ENCODE results near the gene NTN5. TPM values are rescaled to one million over a fixed set of nuclear protein-coding genes. Genes with fewer than 3 reads are reported as not detected.

NTN5 gene
- total and polyA plus RNA-seq, 9 of the 15 experiments (the other 6 are each of a cell fraction or from before 2014, with no cell fraction given), result not detected

DNA sequence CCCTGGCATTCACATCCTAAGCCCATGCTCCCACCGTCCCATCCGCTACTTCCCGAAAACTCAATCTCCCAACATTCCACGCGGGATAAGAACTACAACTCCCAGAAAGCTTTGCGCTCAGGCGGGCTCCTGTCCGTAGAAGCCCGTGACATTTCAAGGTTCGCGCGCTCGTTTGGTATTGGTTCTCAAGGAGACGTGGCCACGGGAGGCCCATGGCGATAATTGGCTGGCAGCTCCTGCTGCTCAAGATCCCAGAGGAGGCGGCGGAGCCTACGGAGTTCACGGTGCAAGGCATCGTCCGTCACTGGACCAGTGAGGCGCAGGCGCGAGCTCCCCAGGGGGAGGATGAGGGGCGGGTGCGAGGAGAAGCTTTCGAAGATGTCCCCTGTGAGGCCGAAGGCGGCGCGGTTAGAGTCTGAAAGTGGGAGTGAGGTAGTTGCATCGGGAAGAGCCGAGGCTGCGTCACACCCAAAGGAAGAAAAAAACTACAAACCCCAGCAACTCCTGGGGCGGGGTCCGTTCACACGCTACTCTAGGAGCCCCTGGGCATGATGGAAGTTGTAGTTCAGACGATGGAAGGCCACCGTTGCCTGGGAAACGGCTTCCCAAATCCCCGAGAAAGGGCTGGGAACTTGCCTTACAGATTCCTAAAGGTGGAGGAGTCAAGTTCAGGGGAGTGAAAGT lies 47.9 kb upstream of the NTN5 start (continued):
- TF ChIP-seq ATF6 (CRISPR knock-in tag; IDR thresholded peaks at IDR 0.05) (0 out of 2 replicates have a peak, but pooled peaks have one; percentile 35), XRCC3 (IDR thresholded peaks at IDR 0.05) (no peak), NELFE (IDR thresholded peaks at IDR 0.05; ENCODE audit: insufficient read depth, insufficient read length) (no peak), TARDBP (IDR thresholded peaks at IDR 0.05) (no peak), AFF4 (CRISPR knock-in tag; IDR thresholded peaks at IDR 0.05) (no peak), HDGF (IDR thresholded peaks at IDR 0.05) (no peak), FOXJ3 (CRISPR knock-in tag; IDR thresholded peaks at IDR 0.05) (no peak), CREB3L1 (IDR thresholded peaks at IDR 0.05; ENCODE audit: borderline replicate concordance, low read depth) (peak; percentile 90)
- TF ChIP-seq, protein P1, sequence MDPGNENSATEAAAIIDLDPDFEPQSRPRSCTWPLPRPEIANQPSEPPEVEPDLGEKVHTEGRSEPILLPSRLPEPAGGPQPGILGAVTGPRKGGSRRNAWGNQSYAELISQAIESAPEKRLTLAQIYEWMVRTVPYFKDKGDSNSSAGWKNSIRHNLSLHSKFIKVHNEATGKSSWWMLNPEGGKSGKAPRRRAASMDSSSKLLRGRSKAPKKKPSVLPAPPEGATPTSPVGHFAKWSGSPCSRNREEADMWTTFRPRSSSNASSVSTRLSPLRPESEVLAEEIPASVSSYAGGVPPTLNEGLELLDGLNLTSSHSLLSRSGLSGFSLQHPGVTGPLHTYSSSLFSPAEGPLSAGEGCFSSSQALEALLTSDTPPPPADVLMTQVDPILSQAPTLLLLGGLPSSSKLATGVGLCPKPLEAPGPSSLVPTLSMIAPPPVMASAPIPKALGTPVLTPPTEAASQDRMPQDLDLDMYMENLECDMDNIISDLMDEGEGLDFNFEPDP (CRISPR knock-in tag; IDR thresholded peaks at IDR 0.05), result no peak
- TF ChIP-seq, protein P2, sequence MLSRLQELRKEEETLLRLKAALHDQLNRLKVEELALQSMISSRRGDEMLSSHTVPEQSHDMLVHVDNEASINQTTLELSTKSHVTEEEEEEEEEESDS (CRISPR knock-in tag; IDR thresholded peaks at IDR 0.05), result no peak
- TF ChIP-seq, protein P3, sequence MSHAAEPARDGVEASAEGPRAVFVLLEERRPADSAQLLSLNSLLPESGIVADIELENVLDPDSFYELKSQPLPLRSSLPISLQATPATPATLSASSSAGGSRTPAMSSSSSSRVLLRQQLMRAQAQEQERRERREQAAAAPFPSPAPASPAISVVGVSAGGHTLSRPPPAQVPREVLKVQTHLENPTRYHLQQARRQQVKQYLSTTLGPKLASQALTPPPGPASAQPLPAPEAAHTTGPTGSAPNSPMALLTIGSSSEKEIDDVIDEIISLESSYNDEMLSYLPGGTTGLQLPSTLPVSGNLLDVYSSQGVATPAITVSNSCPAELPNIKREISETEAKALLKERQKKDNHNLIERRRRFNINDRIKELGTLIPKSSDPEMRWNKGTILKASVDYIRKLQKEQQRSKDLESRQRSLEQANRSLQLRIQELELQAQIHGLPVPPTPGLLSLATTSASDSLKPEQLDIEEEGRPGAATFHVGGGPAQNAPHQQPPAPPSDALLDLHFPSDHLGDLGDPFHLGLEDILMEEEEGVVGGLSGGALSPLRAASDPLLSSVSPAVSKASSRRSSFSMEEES (CRISPR knock-in tag; IDR thresholded peaks at IDR 0.05), result no peak
- TF ChIP-seq, protein P4, sequence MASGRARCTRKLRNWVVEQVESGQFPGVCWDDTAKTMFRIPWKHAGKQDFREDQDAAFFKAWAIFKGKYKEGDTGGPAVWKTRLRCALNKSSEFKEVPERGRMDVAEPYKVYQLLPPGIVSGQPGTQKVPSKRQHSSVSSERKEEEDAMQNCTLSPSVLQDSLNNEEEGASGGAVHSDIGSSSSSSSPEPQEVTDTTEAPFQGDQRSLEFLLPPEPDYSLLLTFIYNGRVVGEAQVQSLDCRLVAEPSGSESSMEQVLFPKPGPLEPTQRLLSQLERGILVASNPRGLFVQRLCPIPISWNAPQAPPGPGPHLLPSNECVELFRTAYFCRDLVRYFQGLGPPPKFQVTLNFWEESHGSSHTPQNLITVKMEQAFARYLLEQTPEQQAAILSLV (tag; IDR thresholded peaks at IDR 0.05), result no peak
